ENCODE measurements around the gene ZNF331.

The ZNF331 gene

DNA sequence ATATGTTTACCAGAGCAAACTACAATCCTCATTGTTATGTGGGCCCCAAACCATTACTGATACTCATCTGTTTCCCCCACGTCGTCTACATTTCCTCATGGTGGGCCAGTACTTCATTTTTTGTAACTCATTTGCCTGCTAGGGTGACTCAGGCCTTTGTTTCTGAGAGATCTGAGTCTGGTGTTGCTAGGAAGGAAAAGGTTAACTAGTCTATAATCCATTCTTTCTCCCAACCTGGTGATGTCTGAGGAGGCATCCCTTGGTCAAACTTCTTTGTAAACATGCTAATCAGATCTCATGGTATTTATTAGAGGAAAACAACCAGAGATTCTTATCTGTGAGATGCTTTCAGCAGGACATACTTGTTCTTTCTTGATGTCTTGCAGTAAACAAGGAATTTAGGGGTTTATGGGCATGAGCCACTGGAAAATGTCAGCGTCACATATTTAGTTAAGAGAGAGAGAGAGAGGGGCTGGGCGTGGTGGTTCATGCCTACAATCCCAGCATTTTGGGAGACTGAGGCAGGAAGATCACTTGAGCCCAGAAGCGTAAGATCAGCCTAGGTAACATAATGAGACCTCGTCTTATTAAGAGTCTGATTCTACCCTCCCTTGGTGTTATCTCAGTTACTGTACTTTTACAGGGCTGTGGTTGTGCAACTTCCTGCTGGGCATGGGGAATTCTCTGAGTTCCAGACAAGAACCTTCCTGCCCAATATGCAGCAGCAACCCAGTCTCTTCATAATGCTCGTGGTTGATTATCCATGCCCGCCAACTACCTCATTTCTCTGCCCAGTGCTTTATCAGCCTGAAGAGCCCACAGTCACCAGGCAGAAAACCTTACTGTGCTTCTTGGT, 84.2 kb downstream of the ZNF331 start:
- Histone ChIP-seq H3K4me1 (ENCODE audit: control insufficient read depth, insufficient read depth, low read length, poor library complexity, severe bottlenecking) (no peaks in the 10 kb centered on the region), H3K9me3 (ENCODE audit: control insufficient read depth, low read length) (no peaks in the 10 kb centered on the region), H3K36me3 (ENCODE audit: control insufficient read depth, insufficient read depth, low read length) (no peaks in the 10 kb centered on the region), H3K27ac (ENCODE audit: insufficient read depth, low read length, poor library complexity, severe bottlenecking) (no peak overlapping the region), H3K27me3 (replicated peaks; ENCODE audit: control insufficient read depth, insufficient read depth, low read length, poor library complexity, severe bottlenecking) (no peaks in the 10 kb centered on the region), H3K4me3 (ENCODE audit: insufficient read depth, low read depth, low read length, poor library complexity, severe bottlenecking) (no peak overlapping the region)
- DNase-seq, result no peak

DNA sequence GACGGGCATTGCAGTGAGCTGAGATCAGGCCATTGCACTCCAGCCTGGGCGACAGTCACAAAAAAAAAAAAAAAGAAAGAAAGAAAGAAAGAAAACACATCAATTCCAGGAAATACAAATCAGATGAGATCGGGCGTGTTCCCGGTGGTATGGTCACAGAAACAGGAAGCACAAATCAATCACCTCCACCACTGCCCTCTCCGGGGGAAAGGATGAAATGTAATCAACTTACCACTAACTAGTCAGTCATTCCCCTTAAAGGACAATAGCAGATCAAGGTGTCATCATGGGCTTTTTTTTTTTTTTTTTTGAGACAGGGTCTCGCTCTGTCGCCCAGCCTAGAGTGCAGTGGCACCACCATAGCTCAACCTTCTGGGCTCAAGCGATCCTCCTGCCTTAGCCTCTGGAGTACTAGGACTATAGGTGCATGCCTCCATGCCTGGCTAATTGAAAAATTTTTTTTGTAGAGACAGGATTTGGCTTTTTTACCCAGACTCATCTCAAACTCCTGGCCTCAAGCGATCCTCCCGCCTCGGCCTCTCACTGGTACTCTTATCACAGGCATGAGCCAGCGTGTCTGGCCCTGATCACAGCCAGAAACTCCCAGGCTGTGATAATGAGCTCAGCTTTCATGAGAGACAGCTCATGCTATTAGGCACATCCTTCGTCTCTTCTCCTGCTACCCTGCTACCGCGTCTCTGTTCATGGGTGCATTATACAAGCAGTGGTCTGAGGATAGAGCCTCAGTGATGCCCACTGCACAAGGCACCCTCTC, 87.0 kb downstream of the ZNF331 start:
- no peaks in the 10 kb centered on the region for H3K9me3 ChIP-seq (ENCODE audit: control insufficient read depth, low read length)
- H3K27me3 ChIP-seq (replicated peaks; ENCODE audit: control insufficient read depth, insufficient read depth, low read length, poor library complexity, severe bottlenecking), result no peaks in the 10 kb centered on the region
- H3K4me1 ChIP-seq (ENCODE audit: control insufficient read depth, insufficient read depth, low read length, poor library complexity, severe bottlenecking), result no peaks in the 10 kb centered on the region
- H3K4me3 ChIP-seq (ENCODE audit: insufficient read depth, low read depth, low read length, poor library complexity, severe bottlenecking), result no peak overlapping the region
- no peak overlapping the region for H3K27ac ChIP-seq (ENCODE audit: insufficient read depth, low read length, poor library complexity, severe bottlenecking)
- H3K36me3 ChIP-seq (ENCODE audit: control insufficient read depth, insufficient read depth, low read length), result no peaks in the 10 kb centered on the region
- no peak for DNase-seq

DNA sequence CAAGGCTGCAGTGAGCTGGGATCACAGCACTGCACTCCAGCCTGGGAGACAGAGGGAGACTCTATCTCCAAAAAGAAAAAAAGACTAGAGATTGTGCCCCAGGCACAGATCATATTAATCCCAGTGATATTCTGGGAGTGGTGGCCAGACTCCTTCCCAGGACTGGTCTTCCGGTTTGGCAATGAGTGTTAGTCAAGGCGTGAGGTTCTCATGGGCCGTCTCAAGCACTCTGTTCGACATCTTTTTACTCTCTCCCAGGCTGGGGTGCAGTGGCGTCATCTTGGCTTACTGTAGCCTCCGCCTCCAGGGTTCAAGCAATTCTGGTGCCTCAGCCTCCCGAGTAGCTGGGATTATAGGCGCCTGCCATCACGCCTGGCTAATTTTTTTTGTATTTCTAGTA, 88.5 kb downstream of the ZNF331 start:
- no peak for DNase-seq
- H3K4me1 ChIP-seq (ENCODE audit: control insufficient read depth, insufficient read depth, low read length, poor library complexity, severe bottlenecking), result no peaks in the 10 kb centered on the region
- no peaks in the 10 kb centered on the region for H3K9me3 ChIP-seq (ENCODE audit: control insufficient read depth, low read length)
- no peaks in the 10 kb centered on the region for H3K36me3 ChIP-seq (ENCODE audit: control insufficient read depth, insufficient read depth, low read length)
- H3K27ac ChIP-seq (ENCODE audit: insufficient read depth, low read length, poor library complexity, severe bottlenecking), result no peak overlapping the region
- H3K27me3 ChIP-seq (replicated peaks; ENCODE audit: control insufficient read depth, insufficient read depth, low read length, poor library complexity, severe bottlenecking), result no peaks in the 10 kb centered on the region
- H3K4me3 ChIP-seq (ENCODE audit: insufficient read depth, low read depth, low read length, poor library complexity, severe bottlenecking), result no peak overlapping the region

DNA sequence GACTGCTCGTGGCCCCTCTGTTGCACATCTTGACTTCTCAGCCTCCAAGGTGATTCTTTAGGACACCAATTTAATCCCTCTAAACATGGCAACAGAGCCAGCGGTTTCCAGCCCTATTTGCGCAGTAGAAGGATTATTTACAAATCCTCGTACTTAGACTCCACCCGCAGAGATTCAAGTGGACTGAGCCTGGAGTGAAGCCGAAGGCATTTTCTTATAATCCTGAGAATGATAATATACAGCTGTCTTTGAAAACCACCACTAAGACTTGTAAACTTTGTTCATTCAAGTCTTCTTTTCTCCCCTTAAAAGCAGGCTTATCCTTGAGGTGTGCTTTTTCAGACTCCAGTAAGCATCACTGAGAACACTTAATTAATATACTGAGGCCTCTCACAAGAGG, 89.0 kb downstream of the ZNF331 start:
- Histone ChIP-seq H3K27ac (ENCODE audit: insufficient read depth, low read length, poor library complexity, severe bottlenecking) (no peak overlapping the region), H3K4me3 (ENCODE audit: insufficient read depth, low read depth, low read length, poor library complexity, severe bottlenecking) (no peak overlapping the region), H3K9me3 (ENCODE audit: control insufficient read depth, low read length) (no peaks in the 10 kb centered on the region), H3K4me1 (ENCODE audit: control insufficient read depth, insufficient read depth, low read length, poor library complexity, severe bottlenecking) (no peaks in the 10 kb centered on the region), H3K27me3 (replicated peaks; ENCODE audit: control insufficient read depth, insufficient read depth, low read length, poor library complexity, severe bottlenecking) (no peaks in the 10 kb centered on the region), H3K36me3 (ENCODE audit: control insufficient read depth, insufficient read depth, low read length) (no peaks in the 10 kb centered on the region)
- DNase-seq, result no peak
